ENCODE data around the gene TBC1D9B.
"Not testable (repeated sequence)": the region's sequence is repeated elsewhere in the genome, so short reads cannot be mapped to it uniquely, and the experiment has no call there.

Gene TBC1D9B

DNA sequence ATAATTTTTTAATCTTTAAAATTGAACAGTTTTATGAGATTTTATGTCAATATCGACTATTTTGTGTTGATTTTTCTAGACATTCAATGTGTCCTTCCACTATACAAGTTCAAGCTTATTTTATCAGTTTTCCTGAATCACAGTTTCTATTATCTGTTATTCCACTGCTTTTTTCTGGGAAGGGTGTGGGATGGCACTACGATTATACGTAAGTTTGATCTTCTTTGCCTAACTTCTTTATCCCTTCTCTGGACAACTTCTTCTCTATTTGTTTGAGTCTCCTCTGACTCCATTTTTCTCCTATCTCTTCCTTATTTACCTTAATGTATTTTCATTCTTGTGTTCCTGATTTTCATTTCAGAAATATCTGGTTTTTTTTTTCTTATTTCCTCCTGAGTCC is 24.5 kb downstream of the TBC1D9B start:
- DNase-seq = no peak

DNA sequence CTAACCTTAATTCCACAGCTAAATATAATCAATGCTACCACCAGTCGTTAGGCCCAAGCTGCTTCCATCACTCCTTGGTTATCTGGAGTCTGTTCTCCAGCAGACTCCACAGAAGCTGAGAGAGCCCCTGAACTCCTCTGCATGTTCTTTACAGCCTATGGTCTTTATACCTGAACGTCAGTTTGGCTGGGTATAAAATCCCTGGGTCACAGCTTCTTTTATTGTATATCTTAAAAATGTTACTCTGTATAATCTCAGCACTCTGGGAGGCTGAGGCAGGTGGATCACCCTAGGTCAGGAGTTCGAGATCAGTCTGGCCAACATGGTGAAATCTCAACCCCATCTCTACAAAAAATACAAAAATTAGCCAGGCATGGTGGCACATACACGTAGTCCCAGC is 25.4 kb downstream of the TBC1D9B start:
- no peak for DNase-seq

DNA sequence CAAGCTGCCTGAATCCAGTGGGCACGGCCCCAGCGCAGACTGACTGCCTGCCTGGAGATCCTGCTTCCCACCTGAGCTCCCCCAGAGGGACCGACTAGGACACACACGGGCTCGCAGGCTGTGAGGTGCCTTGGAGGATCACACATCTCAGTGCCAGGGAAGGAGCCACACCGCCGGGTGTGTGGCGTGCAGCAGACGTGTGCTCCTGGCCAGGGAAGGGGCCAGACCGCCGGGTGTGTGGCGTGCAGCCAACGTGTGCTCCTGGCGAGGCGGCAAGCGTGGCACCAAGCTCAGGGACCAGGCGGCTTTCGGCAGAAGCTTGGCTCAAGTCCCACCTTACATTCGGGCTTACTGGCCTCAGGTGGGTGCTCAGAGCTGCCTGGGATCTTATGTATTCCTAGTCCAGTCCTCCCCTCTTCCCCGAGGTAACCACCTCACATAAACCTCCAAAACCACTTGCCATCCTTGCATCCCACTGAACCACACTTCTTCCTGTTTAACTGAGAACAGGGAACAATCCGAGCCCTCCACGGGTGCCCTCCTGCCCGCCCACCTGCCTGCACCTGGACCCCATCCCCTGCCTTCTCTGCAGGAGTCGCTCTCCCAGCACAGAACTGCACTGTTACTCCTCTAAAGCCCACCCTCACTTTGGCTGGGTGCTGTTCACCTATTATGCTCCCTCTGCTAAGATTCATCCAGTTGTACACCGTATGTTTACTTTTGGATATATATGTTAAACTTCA is 26.7 kb downstream of the TBC1D9B start:
- DNase-seq = no peak

GRCh38 chr5:179880066-179880650 is 27.5 kb downstream of the TBC1D9B start:
- no peak for DNase-seq

GRCh38 chr5:179879690-179880010 is 28.0 kb downstream of the TBC1D9B start:
- DNase-seq = no peak

DNA sequence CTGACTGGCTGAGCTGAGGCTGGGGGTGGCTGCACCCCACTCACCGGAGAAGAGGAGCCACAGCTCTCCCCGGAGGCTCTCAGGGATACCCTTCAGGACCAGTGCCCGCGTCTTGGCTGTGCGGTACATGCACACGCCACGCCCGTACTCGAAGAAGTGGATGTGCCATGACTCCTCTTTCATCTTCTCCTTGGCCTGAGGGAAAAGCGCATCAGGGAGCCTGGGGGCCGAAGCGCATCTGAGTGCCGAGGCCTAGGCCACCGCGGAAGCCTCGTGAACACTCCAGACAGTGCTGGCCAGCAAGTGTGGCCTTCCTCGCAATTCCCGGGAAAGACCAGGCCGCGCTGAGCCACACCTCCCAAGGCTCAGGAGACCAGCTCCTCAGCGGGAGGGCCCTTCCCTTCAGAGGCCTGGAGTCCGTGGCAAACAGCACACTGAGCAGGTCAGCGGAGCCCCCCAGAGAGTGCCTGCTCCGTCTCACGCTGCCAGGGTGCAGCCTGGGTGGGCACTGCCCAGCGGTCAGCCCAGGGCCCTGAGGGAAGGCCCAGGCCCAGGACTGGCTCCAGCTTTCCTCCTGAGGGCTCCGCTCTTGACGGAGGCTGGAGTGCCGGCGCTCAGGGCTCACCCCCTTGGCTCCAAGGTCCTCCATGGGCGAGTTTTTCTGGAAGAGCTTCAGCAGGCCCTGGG is 28.6 kb downstream of the TBC1D9B start:
- DNase-seq = no peak

- no peak for DNase-seq
Measured at GRCh38 chr5:179878222-179879002, 29.3 kb downstream of the TBC1D9B start.

DNA sequence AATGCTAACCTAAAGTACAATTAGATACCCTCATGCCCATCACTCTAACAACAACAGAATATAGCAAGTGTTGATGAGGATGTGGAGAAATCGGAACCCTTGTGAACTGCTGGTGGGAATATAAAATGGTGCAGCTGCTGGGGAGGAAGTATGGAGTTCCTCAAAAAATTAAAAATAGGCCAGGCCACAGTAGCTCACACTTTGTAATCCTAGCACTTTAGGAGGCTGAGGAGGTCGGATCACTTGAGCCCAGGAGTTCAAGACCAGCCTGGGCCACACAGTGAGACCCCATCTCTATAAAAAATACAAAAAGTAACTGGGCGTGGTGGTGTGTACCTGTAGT is 31.1 kb downstream of the TBC1D9B start:
- DNase-seq = no peak

DNA sequence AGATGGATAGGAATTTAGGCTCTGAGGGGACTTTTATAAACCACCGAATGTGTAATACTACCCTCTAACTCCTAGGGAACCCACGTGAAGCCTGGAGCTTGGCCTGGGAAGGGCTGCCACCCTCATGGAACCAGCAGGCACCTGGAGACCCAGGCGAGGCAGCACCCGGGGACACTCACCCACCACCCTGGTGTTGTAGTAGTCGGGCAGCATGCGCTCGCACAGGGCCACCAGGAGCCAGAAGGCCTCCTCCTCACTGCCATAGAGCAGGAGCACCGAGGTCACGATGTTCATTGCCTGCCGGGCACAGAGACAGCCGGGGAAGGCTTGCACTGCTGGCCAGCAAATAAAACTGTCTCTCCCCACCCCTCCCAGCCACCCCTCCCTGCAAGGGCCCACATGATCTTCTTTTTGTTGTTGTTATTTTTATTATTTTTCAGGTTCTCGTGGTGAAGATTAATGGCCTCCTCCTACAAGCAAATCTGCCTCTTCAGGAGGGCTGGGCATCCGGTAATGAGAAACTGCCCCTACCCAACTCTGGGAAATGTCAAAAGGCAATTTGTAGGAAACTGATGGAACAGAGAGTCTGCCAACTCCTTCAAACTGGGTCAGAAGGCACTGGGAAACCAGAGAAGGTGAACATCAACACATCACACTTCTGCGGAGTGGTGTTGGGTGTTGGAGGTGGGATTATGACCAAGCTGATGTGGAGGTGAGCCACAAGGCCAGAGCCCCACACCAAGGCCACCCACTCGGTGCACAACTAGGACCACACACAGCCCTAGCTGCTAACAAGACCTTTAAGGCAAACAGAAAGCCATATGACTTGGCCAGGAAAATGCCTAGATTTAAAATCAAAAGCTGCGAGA is 31.7 kb downstream of the TBC1D9B start:
- DNase-seq = no peak

- DNase-seq = no peak
Measured at GRCh38 chr5:179874536-179875292, 33.0 kb downstream of the TBC1D9B start.

GRCh38 chr5:179874136-179874535 is 33.6 kb downstream of the TBC1D9B start:
- no peak for DNase-seq

GRCh38 chr5:179873588-179874110 is 34.0 kb downstream of the TBC1D9B start:
- no peak for DNase-seq

- DNase-seq = no peak
Measured at GRCh38 chr5:179872828-179873575, 34.7 kb downstream of the TBC1D9B start.

- DNase-seq = no peak
Measured at GRCh38 chr5:179872055-179872827, 35.5 kb downstream of the TBC1D9B start.

GRCh38 chr5:179871533-179871932 is 36.2 kb downstream of the TBC1D9B start:
- not testable (repeated sequence) for DNase-seq

DNA sequence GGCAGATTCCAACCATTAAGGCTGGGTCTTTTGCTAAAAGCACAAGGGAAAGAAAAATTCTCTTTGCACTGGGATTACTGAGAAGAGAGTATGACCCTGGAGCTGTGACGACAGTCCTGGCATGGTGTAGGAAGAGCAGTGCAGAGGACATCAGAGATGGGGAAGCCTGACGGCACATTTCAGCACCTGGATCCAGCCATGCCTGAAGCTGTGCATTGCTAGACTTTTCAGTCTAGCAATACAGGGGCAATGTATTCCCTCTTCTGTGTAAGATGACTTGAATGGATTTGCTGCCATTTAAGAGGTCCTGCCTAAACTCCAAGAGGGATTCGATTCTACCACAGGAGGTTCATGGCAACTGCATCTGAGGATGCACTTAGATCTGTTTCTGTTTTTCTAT is 36.7 kb downstream of the TBC1D9B start:
- no peak for DNase-seq

DNA sequence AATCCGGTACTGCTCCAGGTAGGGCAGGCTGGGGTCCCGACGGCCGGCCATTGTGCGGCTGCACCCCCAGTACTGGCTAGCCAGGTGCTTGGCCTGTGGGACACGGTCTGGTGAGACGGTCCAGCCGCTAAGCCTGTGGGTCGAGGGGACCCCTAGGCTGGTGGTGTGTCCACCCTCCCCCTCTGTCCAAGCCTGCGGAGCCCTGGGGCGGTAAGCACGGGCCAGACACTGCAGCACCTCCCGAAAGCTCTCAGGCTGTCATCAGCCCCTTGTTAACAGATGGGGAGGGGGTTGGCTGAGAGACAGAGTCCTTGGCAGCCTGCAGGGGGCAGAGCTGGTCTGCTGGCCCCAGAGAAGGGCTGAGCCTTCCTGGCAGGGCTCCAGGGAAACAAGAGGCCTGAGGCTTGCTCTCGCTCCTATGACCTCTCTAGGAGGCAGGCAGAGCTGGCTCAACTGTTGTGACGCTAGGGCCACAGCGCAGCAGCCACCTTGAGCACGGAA is 37.2 kb downstream of the TBC1D9B start:
- DNase-seq = no peak

DNA sequence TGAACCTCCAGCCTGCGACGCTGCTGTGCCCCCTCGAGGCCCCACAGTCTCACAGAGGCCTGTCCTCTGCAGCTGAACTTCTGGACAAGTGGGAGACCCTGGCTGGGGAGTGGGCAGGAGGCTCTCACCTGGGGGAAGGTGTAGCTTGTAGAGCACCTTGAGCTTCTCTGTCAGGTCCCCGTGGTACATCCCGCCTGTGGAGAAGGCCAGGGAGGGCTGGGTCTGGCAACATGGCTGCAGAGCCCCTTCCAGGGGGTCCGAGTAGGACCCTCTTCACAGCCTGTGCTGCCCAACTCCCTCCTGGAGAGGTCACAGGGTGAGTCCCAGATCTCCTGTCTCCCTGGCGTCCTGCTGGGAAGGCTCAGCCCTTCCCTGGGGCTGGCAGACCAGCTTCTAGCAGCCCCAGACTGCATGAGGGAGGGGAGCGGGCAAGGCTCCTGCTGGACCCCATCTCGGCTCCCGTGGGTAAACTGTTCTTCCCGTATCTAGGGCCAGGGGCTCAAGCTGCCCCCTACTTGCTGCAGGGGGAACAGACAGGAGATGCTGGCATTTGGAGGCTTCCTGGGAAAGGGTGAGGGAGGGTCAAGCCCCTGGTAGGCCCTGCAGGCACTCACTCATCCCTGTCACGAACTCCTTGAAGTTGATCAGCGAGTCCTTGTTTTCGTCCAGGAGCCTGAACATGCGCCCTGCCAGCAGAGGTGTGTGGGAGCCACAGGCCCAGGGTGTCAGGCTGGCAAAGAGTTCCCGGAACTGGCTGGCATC is 37.9 kb downstream of the TBC1D9B start:
- DNase-seq = no peak

DNA sequence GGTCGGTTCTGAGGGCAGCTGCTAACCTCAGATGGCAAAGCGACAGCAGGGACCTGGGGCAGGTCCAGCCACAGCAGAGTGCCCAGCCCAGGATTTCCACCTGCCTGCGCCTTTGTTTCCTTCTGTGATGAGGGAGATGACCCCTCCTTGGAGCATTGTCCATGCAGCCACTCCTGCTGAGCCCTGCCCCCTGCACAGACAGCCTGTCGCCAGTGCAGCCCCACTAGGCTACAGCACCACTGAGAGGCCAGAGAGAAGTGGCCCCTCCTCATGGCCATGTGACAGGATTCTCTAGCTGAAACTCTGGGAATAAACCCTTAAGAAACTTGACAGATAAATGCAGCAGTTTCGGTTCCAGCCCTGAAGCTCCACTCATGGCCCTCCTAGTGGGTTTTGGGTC is 38.6 kb downstream of the TBC1D9B start:
- no peak for DNase-seq
